ENCODE measurements around the gene THYN1. TPM values are rescaled to one million over a fixed set of nuclear protein-coding genes. Genes with fewer than 3 reads are reported as not detected.
A peak's percentile ranks its signal among the peaks of the same experiment; 100 is the strongest.

Gene THYN1
- total RNA-seq, 2 donors from 2014 or later: 81.4 to 85.0 TPM

DNA sequence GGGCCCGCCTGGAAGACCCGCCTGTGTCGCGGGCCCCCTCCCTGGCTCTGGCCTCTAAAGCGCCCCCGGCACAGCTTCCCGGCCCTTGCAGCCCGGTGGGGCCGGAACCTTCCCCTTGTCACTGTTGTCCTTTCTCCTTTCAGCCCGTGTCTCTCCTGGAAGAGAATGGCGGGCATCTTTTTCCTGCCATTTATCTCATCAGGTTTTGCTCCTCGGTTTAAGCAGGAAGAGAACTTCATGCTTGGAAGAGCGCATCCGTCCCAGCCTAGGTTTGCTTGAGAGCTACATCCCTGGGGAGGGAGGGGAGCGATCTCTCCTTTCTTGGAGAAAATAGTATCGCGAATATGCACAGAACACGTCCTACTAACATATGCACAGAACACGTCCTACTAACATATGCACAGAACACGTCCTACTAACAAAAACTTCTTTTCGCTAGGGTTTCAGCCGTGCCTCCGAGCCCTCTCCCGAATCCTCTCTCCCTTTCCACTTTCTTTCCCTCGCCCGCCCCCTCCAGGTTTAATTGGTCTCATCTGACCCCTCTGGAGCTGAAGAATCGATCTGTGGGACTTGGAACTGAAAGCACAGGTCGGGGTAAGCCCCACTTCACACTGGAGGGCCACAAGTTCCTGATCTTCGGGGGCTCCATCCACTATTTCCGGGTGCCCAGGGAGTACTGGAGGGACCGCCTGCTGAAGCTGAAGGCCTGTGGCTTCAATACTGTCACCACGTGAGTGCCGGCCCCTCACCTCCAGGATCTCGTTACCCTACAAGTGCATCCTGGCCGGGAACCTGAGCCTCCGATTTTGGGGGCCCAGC is 24.2 kb upstream of the THYN1 start:
- no peaks in the 10 kb centered on the region for H3K9me3 Mint-ChIP-seq
- DNase-seq (ENCODE audit: low spot score in 2 of 2): no peak
- peak overlapping the region; percentile 78 to 92 for H3K27ac Mint-ChIP-seq
- ATAC-seq: no peak
- peaks cover 11 to 20% of the 10 kb centered on the region in 2 donors for H3K36me3 Mint-ChIP-seq

DNA sequence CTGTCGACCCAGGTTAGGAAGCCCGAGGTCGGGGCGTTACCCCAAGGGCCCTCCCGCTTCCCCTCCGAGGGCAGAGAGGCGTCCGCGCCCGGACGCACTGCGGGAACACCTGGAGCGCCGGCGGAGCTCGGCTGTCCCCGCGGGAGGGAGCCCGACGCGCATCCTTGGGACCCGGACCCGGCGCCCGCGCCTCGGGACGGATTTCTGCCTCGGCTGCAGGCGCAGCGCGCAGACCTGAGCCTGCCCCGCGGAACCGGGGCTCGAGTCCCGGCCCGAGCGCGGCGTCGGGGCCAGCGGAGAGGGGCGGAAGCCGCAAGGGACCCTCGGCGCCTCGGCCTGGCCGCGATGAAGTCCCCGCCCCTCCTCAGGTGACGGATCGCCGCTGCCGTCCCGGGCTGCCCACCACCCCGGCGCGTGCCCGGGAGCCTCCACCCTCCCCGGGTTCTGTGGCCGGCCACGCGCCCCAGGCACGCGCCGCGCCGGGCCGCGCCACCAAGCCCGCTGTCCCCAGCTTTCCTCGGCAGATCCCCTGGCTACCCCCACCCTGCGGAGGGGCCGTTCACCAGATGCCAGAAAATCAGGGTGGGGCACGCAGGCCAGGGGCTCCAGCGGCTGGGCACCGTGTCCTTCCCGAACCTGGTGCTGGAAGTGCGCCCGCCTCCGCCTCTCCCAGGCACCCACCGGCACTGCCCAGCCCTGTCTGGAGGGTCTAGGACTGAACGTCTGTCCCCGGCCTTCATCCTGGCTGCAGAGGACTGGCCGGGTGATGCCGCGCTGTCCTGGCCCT is 23.4 kb upstream of the THYN1 start:
- H3K27ac Mint-ChIP-seq: peak overlapping the region in 1 of 2 donors; percentile 97
- H3K9me3 Mint-ChIP-seq: no peaks in the 10 kb centered on the region
- ATAC-seq (peak; percentile 15 to 19), DNase-seq (ENCODE audit: low spot score in 2 of 2) (no peak)
- H3K36me3 Mint-ChIP-seq: peaks cover 11 to 20% of the 10 kb centered on the region in 2 donors

DNA sequence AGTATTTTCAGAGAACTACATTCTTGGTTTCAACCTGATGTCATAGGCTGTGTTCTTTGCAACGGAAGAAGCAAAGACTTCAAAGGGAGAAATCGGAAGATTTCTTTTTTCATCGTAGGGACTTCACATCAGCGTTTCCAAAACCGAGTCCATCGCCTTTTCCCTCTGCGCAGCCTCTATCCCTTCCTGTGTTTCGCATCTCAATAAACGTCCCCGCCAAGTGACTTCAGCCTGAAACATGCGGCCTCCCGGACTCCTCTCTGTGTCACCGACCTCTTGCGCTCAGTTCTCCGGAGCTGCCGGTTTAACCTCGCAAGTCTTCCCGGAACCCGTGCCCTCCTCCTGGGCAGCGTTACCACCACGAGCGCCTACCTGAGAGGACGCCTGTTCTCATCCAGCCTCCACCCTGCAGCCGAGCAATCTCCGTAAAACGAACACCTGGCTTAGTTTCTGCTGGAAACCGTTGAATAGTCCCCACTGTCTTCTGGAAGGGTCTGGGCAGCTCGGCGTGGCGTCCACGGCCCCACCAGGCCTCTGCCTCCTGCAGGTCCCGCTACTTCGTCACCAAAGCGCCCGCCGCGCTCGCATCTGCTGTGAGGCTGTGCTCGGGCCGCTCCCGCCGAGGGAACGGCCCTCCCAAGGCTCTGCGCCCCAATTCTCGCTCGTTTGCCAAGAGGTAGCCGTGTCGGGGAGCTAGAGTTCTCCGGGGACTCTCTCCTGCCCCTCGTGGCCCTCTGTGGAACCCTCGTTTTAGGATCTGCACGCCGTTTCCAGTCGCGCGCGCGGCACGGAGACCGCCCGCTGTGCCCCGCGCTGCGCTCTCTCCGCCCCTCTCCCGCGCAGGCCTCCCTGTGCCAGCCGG is 22.6 kb upstream of the THYN1 start, which contains the start of gene GLB1L3:
Gene GLB1L3 (plus strand): TSS at position 846 of the 862 bp plus-strand sequence. CDS start 362 bp downstream, outside the sequence.
- H3K36me3 Mint-ChIP-seq: peaks cover 11 to 20% of the 10 kb centered on the region in 2 donors
- no peaks in the 10 kb centered on the region for H3K9me3 Mint-ChIP-seq

DNA sequence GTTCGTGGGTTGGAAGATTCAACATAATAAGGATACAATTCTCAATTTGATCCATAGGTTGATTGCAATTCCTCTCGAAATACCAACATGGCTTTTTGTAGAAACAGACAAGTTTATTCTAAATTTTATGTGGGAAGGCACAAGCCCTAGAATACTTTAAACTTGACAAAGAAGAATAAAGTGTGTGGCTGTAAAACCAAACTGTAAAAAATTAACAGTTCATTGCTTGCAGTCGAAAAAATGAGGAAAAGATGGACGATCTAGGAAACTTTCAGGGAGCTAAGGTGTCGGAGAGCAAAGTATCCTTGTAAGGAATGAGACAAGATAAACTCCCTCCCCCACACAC is 22.0 kb upstream of the THYN1 start:
- Mint-ChIP-seq H3K27ac (peak overlapping the region; percentile 88 to 97), H3K9me3 (no peaks in the 10 kb centered on the region), H3K36me3 (peaks cover 11 to 20% of the 10 kb centered on the region in 2 donors)
- DNase-seq (ENCODE audit: low spot score in 2 of 2) (no peak), ATAC-seq (no peak)

More for the DNA sequence above, 22.6 kb upstream of the THYN1 start, which contains the start of gene GLB1L3:
- DNase-seq (ENCODE audit: low spot score in 2 of 2) (peak; percentile 76 to 78), ATAC-seq (peak; percentile 83 to 88)
- peak within 1 kb of the TSS; percentile 92 to 97 for H3K27ac Mint-ChIP-seq

DNA sequence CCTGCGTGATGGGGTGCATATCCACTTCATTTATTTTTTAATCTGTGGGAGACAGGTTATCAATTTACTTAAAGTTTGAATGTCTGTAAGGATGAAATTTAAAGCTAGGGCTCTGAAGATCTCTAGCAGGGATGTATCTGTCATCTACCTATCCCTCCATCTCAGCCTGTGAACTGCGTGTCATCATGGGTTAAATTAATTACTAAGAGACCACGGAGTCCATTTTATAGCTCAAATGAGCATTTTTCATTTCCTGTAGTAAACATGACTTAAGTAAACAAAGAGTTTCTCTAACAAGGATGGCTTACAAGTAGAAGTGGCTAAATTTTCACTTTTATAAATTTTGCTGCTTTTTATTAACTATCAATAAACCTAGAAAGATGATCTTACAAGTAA is 20.2 kb upstream of the THYN1 start:
- Mint-ChIP-seq H3K36me3 (peaks cover 11 to 14% of the 10 kb centered on the region in 2 donors), H3K9me3 (no peaks in the 10 kb centered on the region), H3K27ac (no peak overlapping the region)
- DNase-seq (ENCODE audit: low spot score in 2 of 2) (no peak), ATAC-seq (no peak)

DNA sequence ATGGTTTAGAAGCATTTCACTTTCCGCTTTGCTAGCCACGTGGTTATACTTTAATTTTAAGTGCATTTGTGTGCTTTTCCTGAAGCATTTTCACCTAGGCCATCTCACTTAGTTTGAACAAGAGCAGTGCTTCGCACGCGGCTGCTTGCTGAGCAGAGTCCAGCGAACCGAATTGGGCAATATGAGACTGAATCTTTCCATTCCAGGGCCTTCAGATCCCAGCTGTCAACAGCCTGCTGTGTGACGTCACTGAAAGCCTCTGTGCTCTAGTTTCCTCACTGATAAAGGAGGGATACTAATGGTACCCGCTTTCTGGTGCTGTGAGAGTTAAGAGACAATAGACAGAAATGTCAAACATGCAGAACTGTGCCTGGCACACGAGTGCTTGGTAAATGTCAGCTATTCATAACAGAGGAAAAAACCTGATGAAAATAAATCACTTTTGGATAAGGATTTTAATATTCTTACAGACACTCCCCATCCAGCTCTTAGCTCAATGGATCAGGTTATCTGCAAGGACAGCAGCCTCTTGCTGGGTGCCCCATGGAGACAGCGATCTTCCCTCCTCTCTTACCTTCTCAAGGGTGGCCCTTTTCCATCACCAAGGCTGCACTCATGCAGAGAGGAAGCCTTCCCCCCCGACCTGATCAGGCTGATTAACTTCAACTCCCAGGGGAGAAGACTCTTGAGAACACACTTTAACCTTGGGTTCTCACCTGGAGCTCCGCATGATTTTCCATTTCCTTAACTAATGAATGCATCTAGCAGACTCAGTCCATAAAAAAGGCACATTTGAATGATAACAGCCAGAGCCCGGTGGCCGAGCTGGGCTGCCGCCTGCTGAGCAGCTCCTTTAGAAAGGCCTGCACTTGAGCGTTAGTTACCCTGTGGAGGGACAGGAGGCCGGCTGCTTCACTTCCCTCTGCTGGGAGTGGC is 19.5 kb upstream of the THYN1 start:
- ATAC-seq: no peak
- H3K27ac Mint-ChIP-seq: no peak overlapping the region
- H3K9me3 Mint-ChIP-seq: no peaks in the 10 kb centered on the region
- DNase-seq (ENCODE audit: low spot score in 2 of 2): no peak
- peaks cover 7 to 11% of the 10 kb centered on the region in 2 donors for H3K36me3 Mint-ChIP-seq

DNA sequence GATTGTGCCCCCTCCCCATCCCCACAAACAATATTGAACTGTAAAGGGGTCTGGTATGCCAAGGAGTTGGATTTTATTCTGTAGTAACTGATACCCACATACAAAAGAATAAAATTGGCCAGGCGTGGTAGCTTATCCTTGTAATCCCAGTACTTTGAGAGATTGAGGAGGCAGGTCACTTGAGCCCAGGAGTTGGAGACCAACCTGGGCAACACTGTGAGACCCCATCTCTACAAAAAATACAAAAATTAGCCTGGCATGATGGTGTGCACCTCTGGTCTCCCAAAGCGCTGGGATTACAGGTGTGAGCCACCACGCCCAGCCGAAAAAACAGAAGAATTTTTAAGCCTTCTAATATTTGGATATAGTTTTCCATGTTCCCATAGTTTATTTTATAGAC is 18.8 kb upstream of the THYN1 start:
- DNase-seq (ENCODE audit: low spot score in 2 of 2) (no peak), ATAC-seq (no peak)
- Mint-ChIP-seq H3K9me3 (no peaks in the 10 kb centered on the region), H3K27ac (no peak overlapping the region), H3K36me3 (peaks cover under 1 to 6% of the 10 kb centered on the region in 2 donors)

DNA sequence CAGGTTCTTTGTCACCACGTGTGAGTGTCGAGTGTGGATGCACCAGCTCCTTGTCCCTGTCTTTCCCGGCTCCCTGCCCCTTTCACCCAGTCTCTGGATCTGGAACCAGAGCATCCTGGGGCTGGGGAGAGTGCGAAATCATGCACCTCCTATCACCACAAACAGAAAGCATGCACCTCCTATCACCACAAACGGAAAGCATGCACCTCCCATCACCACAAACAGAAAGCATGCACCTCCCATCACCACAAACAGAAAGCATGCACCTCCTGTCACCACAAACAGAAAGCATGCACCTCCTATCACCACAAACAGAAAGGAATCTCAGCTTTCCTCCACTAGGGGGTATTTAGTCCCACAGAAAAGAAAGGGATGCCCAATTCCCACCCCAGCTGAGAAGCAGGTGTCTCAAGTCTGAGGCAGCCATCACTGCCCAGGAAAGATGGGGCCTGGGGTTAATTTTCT is 17.1 kb upstream of the THYN1 start:
- DNase-seq (ENCODE audit: low spot score in 2 of 2): no peak
- no peaks in the 10 kb centered on the region for H3K9me3 Mint-ChIP-seq
- peak; percentile 33 to 38 for ATAC-seq
- H3K36me3 Mint-ChIP-seq: no peaks in the 10 kb centered on the region
- peak overlapping the region; percentile 46 to 51 for H3K27ac Mint-ChIP-seq

DNA sequence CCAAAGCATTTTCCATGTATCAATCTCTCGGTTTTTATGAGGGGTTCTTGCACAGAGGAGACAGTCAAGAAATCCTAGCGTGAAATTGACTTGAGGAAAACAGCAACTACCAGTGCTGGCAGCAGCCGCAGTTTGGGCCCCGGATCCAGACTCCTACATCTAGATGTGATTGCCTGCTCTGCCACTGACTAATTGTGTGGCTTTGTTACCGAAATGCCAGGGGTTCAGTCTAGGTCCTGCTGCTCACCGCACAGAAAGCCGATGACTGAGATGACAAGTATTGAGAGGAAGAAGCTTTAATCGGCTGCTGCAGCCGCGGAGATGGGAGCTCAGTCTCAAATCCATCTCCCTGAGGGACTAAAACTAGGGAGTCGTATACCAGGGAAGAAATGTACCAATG is 14.8 kb upstream of the THYN1 start:
- Mint-ChIP-seq H3K9me3 (no peaks in the 10 kb centered on the region), H3K27ac (peak overlapping the region in 1 of 2 donors; percentile 41), H3K36me3 (no peaks in the 10 kb centered on the region)
- DNase-seq (ENCODE audit: low spot score in 2 of 2): no peak
- ATAC-seq: no peak

DNA sequence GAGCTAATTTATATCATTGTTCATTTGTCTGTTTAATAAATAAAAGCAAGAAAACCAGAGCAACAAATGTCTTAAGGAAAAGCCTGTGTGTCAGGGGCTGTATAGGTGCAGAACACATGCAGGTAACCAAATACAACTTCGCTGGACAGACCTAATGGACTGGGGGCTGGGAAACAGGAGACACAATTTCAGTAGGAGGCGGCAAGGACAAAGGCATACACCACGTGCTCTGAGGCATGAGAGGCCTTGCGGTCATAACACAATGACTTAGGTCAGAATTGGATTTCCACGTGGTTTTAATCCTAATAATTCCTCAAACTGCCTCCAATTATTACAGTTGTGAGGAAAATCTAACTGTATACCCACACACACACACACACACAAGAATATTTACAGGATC is 14.3 kb upstream of the THYN1 start:
- ATAC-seq (no peak), DNase-seq (ENCODE audit: low spot score in 2 of 2) (no peak)
- no peaks in the 10 kb centered on the region for H3K36me3 Mint-ChIP-seq
- H3K27ac Mint-ChIP-seq: no peak overlapping the region
- H3K9me3 Mint-ChIP-seq: no peaks in the 10 kb centered on the region

DNA sequence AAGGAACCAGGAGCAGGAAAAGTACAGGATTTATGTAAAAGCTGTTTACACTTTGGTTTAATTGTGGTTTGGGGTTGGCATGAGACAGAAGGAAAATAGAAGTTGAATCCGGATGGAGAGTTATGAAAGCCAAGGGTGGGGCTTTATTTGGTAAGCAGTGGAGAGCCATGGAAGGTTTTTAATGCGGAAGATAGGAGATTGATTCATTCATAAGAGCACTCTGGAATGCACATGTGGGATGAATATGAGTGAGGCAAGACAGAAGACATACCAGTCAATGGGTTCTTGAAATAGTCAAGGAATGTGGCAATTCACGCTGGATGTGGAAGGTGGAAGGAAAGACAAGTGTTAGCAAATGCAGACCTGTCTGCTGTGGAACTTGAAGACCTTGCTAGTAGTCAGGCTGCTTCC is 13.7 kb upstream of the THYN1 start:
- ATAC-seq (no peak), DNase-seq (ENCODE audit: low spot score in 2 of 2) (no peak)
- no peaks in the 10 kb centered on the region for H3K9me3 Mint-ChIP-seq
- H3K36me3 Mint-ChIP-seq: no peaks in the 10 kb centered on the region
- peak overlapping the region in 1 of 2 donors; percentile 6 for H3K27ac Mint-ChIP-seq

DNA sequence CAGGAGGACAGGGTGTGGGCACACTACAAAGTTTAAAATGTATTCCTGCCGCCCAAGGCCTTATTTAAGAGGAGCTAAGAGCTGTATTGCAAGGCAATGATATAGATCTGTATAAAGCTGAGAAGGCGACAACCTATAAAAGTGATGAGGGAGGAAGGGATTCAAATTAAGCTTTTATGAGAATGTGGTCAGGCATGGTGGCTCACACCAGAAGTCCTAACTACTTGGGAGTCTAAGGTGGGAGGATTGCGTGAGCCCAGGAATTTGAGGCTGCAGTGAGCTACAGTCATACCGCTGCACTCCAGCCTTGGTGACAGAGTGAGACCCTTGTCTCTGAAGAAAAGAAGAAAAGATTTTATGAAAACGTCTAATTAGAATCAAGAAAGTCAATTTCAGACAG is 13.3 kb upstream of the THYN1 start:
- Mint-ChIP-seq H3K36me3 (no peaks in the 10 kb centered on the region), H3K9me3 (no peaks in the 10 kb centered on the region), H3K27ac (peak overlapping the region in 1 of 2 donors; percentile 6)
- ATAC-seq (no peak), DNase-seq (ENCODE audit: low spot score in 2 of 2) (no peak)

DNA sequence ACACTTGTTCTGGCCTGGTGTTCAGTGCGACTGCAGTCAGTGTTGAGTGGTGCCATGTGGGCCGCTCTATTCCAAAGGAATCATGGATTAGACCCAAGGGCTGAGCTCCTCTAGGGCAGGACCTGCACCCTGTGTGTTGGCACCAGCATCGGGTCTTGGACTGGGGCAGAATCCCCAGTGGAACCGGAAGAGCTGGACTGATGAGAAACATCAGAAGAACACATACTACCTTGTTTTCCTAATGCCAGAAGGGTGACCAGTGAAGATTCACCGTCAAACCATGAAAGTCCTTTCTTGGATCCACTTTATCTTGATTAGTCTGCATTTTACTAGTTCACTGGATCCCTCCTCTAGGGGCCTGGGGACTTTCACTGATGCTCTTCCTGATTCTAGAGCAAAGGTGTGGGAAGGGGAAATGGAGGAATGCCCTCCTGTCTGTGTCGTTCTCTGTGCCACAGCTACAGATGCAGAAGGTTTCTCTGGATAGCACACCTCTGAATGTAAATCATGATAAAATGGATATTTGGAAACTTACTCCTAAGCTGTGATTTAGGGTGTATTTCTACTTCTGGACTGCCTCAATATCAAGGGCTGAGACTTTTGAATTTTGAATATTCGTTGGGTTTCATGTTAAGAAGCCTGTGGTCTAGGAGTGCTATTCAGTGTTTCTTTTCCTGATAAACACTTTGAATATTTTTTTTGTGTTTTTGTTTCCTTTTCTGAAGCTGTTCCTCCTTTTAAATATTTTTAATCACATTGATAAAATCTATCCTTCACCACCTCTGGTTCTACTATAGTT is 12.0 kb upstream of the THYN1 start:
- Mint-ChIP-seq H3K27ac (no peak overlapping the region), H3K9me3 (no peaks in the 10 kb centered on the region), H3K36me3 (no peaks in the 10 kb centered on the region)
- no peak for DNase-seq (ENCODE audit: low spot score in 2 of 2)
- no peak for ATAC-seq

DNA sequence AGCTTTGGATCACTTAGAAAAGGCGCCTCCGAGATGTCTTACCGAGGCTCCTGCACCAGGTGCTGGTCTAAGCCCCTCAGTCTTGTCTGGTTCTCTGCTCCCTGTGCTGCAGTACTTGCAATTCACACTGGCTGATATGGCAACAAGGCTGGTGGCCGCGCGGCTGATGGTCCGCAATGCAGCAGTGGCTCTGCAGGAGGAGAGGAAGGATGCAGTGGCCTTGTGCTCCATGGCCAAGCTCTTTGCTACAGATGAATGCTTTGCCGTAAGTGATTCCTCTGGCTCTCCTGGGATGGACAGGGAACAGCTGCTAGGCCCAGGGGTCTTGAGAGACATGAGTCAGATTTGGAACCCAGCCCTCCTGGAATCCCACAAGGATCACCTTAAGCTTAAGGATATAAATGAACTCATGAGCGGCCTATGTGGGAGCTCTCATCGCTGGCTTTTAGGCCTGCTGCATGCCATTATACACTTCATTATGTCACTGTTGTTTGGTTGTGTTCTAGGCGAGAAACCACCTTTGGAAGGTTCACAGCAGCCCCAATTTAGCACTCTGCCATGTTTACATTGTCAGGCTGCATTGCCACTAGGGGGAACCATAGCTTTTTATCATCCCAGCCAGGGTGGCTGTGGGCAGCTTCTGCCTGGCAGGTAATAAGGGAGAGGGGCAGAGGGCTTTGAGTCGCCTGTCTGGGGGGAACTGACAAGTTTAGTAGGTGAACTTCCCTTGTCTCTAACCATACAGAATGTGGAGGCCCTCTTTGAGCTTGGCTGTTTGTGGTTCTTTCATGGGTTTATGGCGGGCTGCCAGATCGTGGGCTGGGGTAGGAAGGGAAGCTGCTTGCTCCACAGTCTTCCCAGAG is 8.7 kb upstream of the THYN1 start:
- peak; percentile 49 to 80 for ATAC-seq
- peak in 1 of 2 donors; percentile 46 for DNase-seq (ENCODE audit: low spot score in 2 of 2)
- no peaks in the 10 kb centered on the region for H3K36me3 Mint-ChIP-seq
- no peaks in the 10 kb centered on the region for H3K9me3 Mint-ChIP-seq
- peak overlapping the region in 1 of 2 donors; percentile 36 for H3K27ac Mint-ChIP-seq

All from activated naive CD4-positive, alpha-beta T cell treated with anti-CD3 and anti-CD28 coated beads, Interleukin-2, amount 50 U/mL, for 72 hours (primary cell).